ENCODE results near the gene MORN4.

Gene MORN4

DNA sequence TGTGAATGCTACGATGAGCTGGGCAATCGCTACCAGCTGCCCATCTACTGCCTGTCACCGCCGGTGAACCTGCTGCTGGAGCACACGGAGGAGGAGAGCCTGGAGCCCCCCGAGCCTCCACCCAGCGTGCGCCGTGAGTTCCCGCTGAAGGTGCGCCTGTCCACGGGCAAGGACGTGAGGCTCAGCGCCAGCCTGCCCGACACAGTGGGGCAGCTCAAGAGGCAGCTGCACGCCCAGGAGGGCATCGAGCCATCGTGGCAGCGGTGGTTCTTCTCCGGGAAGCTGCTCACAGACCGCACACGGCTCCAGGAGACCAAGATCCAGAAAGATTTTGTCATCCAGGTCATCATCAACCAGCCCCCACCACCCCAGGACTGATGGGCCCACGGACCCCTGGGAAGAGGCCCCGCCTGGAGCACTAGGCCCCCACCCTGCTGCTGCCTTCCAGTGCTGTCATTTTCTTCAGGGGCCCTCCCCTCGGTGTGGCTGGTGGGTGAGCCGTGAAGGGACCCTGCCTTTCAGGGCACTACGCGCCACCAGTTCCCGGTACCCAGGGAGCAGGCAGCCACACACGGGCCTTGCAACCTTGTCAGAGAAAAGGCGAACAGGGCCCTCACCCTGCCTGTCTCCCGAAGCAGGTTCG, 63.0 kb downstream of the MORN4 start:
- Histone ChIP-seq H3K4me3 (ENCODE audit: low read depth in 1 of 2, low read length in 2 of 2) (no peak overlapping the region), H3K36me3 (ENCODE audit: insufficient read depth, low read length) (peaks cover 6% of the 10 kb centered on the region), H3K27me3 (ENCODE audit: control insufficient read depth in 1 of 2, insufficient read depth in 2 of 2, low read length in 2 of 2) (no peaks in the 10 kb centered on the region), H3K9ac (ENCODE audit: low read length) (no peak overlapping the region), H3K4me1 (ENCODE audit: insufficient read depth, low read length) (peaks cover 4% of the 10 kb centered on the region), H3K9me3 (ENCODE audit: low read length) (no peaks in the 10 kb centered on the region), H3K27ac (ENCODE audit: low read depth, low read length) (no peak overlapping the region)

DNA sequence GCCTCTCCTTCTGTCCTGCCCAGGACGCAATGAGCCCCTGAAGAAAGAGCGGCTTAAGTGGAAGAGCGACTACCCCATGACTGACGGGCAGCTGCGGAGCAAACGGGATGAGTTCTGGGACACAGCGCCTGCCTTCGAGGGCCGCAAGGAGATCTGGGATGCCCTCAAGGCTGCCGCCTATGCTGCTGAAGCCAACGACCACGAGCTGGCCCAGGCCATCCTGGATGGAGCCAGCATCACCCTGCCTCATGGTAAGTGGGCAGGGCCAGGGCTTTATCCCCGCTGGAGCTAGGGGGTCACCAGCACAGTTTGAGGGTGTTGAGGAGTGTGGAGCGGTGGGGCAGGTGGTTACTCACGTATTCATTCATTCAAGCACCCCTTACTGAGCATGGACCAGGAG, 65.4 kb downstream of the MORN4 start:
- Histone ChIP-seq H3K27ac (ENCODE audit: low read depth, low read length) (no peak overlapping the region), H3K9me3 (ENCODE audit: low read length) (no peaks in the 10 kb centered on the region), H3K4me3 (ENCODE audit: low read depth in 1 of 2, low read length in 2 of 2) (no peak overlapping the region), H3K27me3 (ENCODE audit: control insufficient read depth in 1 of 2, insufficient read depth in 2 of 2, low read length in 2 of 2) (no peaks in the 10 kb centered on the region), H3K9ac (ENCODE audit: low read length) (no peak overlapping the region), H3K4me1 (ENCODE audit: insufficient read depth, low read length) (no peaks in the 10 kb centered on the region), H3K36me3 (ENCODE audit: insufficient read depth, low read length) (peaks cover 6% of the 10 kb centered on the region)

DNA sequence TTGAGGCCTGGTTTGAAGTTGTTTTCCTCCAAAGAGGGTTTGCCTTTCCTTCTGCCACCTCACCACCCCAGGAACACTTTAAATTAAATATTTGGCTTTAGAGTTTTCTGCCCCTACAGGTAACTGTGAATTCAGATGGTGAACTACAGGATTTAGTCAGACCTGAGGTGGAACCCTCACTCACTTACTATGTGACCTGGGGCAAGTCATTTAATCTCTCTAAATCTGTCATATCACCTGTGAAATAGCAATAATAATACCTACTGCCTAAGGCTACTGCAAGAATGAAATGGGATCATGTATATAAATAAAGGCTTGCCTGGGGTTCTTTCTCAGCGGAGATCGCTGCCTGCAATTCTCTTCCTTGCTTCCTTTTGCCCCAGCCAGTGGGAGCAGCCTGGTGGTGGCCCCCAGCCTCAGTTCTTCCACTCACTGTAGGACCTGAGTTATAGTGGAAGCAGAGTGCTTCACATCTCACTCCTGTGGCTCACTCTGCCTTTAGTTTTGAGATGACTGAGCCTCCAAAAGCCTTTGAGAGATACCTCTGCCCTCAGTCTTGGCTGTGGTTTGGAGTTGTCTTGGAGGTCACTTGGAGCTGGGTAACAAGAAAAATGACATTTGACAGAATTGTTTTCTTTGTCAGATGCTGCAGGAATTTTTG, 66.8 kb downstream of the MORN4 start:
- H3K27me3 ChIP-seq (ENCODE audit: control insufficient read depth in 1 of 2, insufficient read depth in 2 of 2, low read length in 2 of 2), result no peaks in the 10 kb centered on the region
- H3K9me3 ChIP-seq (ENCODE audit: low read length), result no peaks in the 10 kb centered on the region
- no peak overlapping the region for H3K27ac ChIP-seq (ENCODE audit: low read depth, low read length)
- H3K36me3 ChIP-seq (ENCODE audit: insufficient read depth, low read length), result peaks cover 6% of the 10 kb centered on the region
- H3K9ac ChIP-seq (ENCODE audit: low read length), result no peak overlapping the region
- no peaks in the 10 kb centered on the region for H3K4me1 ChIP-seq (ENCODE audit: insufficient read depth, low read length)
- H3K4me3 ChIP-seq (ENCODE audit: low read depth in 1 of 2, low read length in 2 of 2), result no peak overlapping the region

DNA sequence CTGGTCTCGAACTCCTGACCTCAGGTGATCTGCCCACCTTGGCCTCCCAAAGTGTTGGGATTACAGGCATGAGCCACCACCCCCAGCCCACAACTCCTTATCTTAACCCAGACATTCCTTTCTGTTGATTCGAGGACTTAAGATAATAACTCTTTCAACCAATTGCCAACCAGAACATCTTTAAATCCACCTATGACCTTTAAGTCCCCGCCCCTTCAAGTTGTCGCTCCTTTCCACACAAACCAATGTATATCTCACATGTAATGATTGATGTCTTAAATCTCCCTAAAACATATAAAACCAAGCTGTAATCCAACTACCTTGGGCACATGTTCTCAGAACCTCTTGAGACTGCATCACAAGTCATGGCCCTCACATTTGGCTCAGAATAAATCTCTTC, 68.5 kb downstream of the MORN4 start:
- no peaks in the 10 kb centered on the region for H3K9me3 ChIP-seq (ENCODE audit: low read length)
- H3K36me3 ChIP-seq (ENCODE audit: insufficient read depth, low read length), result peaks cover 6% of the 10 kb centered on the region
- no peak overlapping the region for H3K27ac ChIP-seq (ENCODE audit: low read depth, low read length)
- no peak overlapping the region for H3K4me3 ChIP-seq (ENCODE audit: low read depth in 1 of 2, low read length in 2 of 2)
- no peaks in the 10 kb centered on the region for H3K27me3 ChIP-seq (ENCODE audit: control insufficient read depth in 1 of 2, insufficient read depth in 2 of 2, low read length in 2 of 2)
- H3K9ac ChIP-seq (ENCODE audit: low read length), result no peak overlapping the region
- no peaks in the 10 kb centered on the region for H3K4me1 ChIP-seq (ENCODE audit: insufficient read depth, low read length)
